ENCODE data around the gene NIPSNAP2. TPM values are rescaled to one million over a fixed set of nuclear protein-coding genes. Genes with fewer than 3 reads are reported as not detected.

NIPSNAP2 gene
- total RNA-seq, 1 experiment from 2014 or later: 91.8 TPM

DNA sequence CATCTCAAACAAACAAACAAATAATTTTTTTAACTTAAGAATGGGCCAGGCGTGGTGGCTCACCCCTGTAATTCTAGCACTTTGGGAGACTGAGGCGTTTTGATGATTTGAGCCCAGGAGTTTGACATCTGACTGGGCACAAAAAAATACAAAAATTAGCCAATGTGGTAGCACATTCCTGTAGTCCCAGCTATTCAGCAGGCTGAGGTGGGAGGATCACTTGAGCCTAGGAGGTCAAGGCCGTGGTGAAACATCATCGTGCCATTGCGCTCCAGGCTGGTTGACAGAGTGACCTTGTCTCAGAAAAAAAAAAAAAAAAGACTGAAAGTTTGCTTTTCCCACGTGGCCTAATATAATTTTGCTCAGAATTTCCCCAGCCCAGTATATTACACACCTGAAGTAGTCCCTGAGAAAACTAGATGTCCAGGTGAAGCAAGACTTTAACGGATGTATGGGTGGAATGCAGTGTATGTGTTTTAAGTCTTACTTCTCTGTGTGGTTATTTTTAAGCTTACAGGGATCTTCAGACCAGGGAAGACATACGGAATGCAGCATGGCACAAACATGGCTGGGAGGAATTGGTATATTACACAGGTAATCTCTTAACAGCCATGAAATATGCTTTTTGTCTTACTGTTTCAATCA is 32.6 kb downstream of the NIPSNAP2 start:
- no peak overlapping the region for H3K4me3 ChIP-seq (ENCODE audit: low read depth, low read length, poor library complexity, severe bottlenecking)
- no peaks in the 10 kb centered on the region for H3K9me3 ChIP-seq (ENCODE audit: low read depth, low read length, poor library complexity, severe bottlenecking)
- intact Hi-C loops (cut with micrococcal nuclease; ENCODE audit: unreplicated experiment): no loop called here
- H3K27me3 ChIP-seq (replicated peaks; ENCODE audit: insufficient read depth, low read depth, low read length, poor library complexity): no peaks in the 10 kb centered on the region
- peaks cover 35% of the 10 kb centered on the region for H3K36me3 ChIP-seq (ENCODE audit: insufficient read depth, low read length, poor library complexity, severe bottlenecking)
- no peak overlapping the region for H3K27ac ChIP-seq (ENCODE audit: low read depth, low read length, poor library complexity, severe bottlenecking)
- POLR2A ChIA-PET (ENCODE audit: low non-redundant PET): no interaction called here
- H3K4me1 ChIP-seq (ENCODE audit: insufficient read depth, low read length, poor library complexity, severe bottlenecking): no peaks in the 10 kb centered on the region
- no peak for DNase-seq (ENCODE audit: low spot score)
- no TSS peak for BruUV-seq (replicated peaks)
- CTCF ChIA-PET: no interaction called here
- TF ChIP-seq CTCF (conservative IDR thresholded peaks at IDR 0.05; ENCODE audit: low read depth, low read length): no peak
- no peak for TF ChIP-seq EZH2 (IDR thresholded peaks at IDR 0.05; ENCODE audit: borderline replicate concordance, low read depth, low read length, poor library complexity, severe bottlenecking)

GRCh38 chr7:56003749-56004148 is 39.4 kb downstream of the NIPSNAP2 start:
- ChIA-PET POLR2A (ENCODE audit: low non-redundant PET) (no interaction called here), CTCF (no interaction called here)
- H3K36me3 ChIP-seq (ENCODE audit: insufficient read depth, low read length, poor library complexity, severe bottlenecking): peaks cover 10% of the 10 kb centered on the region
- H3K9me3 ChIP-seq (ENCODE audit: low read depth, low read length, poor library complexity, severe bottlenecking): no peaks in the 10 kb centered on the region
- no peak overlapping the region for H3K4me3 ChIP-seq (ENCODE audit: low read depth, low read length, poor library complexity, severe bottlenecking)
- no peak overlapping the region for H3K27ac ChIP-seq (ENCODE audit: low read depth, low read length, poor library complexity, severe bottlenecking)
- no peaks in the 10 kb centered on the region for H3K4me1 ChIP-seq (ENCODE audit: insufficient read depth, low read length, poor library complexity, severe bottlenecking)
- intact Hi-C loops (cut with micrococcal nuclease; ENCODE audit: unreplicated experiment): loop anchor here (1.0 kb wide), 1 partner anchor 71 kb away; no protein-coding TSS in a partner anchor
- BruUV-seq (replicated peaks): no TSS peak
- no peaks in the 10 kb centered on the region for H3K27me3 ChIP-seq (replicated peaks; ENCODE audit: insufficient read depth, low read depth, low read length, poor library complexity)
- no peak for TF ChIP-seq CTCF (conservative IDR thresholded peaks at IDR 0.05; ENCODE audit: low read depth, low read length)
- DNase-seq (ENCODE audit: low spot score): no peak

DNA sequence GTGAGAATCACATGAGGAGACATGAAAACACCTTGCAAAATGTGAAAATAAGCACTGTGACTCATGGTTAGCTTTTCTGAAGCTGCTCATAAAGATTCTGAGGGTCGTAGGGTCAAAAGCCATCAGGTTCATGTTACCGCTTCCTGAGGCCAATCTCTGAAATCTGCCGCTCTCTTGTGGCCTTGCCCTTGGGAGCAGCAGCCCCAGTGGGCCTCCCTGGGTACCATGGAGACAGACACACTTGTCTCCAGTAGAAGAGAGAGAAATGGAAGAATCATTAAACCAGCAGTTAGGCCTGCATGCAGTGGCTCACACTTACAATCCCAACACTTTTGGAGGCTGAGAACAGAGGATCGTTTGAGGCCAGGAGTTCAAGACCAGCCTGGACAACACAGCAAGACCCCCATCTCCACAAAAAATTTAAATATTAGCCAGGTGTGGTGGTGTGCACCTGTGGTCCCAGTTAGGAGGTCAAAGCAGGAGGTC is 42.8 kb downstream of the NIPSNAP2 start:
- Histone ChIP-seq H3K36me3 (ENCODE audit: insufficient read depth, low read length, poor library complexity, severe bottlenecking) (peaks cover 9% of the 10 kb centered on the region), H3K4me3 (ENCODE audit: low read depth, low read length, poor library complexity, severe bottlenecking) (no peak overlapping the region), H3K27ac (ENCODE audit: low read depth, low read length, poor library complexity, severe bottlenecking) (no peak overlapping the region), H3K4me1 (ENCODE audit: insufficient read depth, low read length, poor library complexity, severe bottlenecking) (no peaks in the 10 kb centered on the region), H3K27me3 (replicated peaks; ENCODE audit: insufficient read depth, low read depth, low read length, poor library complexity) (no peaks in the 10 kb centered on the region), H3K9me3 (ENCODE audit: low read depth, low read length, poor library complexity, severe bottlenecking) (no peaks in the 10 kb centered on the region)
- CTCF ChIA-PET: interaction anchor here (0.7 to 1.7 kb wide), 2 partner anchors 66 to 67 kb away, joined by 3 read pairs; no protein-coding TSS in a partner anchor
- POLR2A ChIA-PET (ENCODE audit: low non-redundant PET): no interaction called here
- DNase-seq (ENCODE audit: low spot score): no peak
- TF ChIP-seq EZH2 (IDR thresholded peaks at IDR 0.05; ENCODE audit: borderline replicate concordance, low read depth, low read length, poor library complexity, severe bottlenecking): no peak
- no peak for TF ChIP-seq CTCF (conservative IDR thresholded peaks at IDR 0.05; ENCODE audit: low read depth, low read length)
- intact Hi-C loops (cut with micrococcal nuclease; ENCODE audit: unreplicated experiment): no loop called here
- BruUV-seq (replicated peaks): no TSS peak

Measured in A673 (cell line).